Cardiac muscle cell (in vitro differentiated cells and primary cell): ENCODE results near the gene ZNF493. TPM values are rescaled to one million over a fixed set of nuclear protein-coding genes. Genes with fewer than 3 reads are reported as not detected.
A peak's percentile ranks its signal among the peaks of the same experiment; 100 is the strongest.

Source experiments
- DNase-seq, 2 donors: peaks; one replicate each; pipeline versions ENCODE4 v3.0.0 to v3.0.0-alpha.2; 2010 to 2017; ENCODE audit warnings: low read depth in 1 of 2, low spot score in 1 of 2
- H3K27ac ChIP-seq: fragments of 200-600 bp; sonication (generic); 2 replicates; pipeline ENCODE4 v1.5.1; 2016
- H3K27me3 ChIP-seq: fragments of 200-600 bp; sonication (generic); 2 replicates; pipeline ENCODE4 v1.6.0; 2016; ENCODE audit warnings: control low read depth
- H3K36me3 ChIP-seq: fragments of 200-600 bp; sonication (generic); 2 replicates; pipeline ENCODE4 v1.5.1; 2016; ENCODE audit warnings: control low read depth
- H3K4me1 ChIP-seq: fragments of 200-600 bp; sonication (generic); 2 replicates; pipeline ENCODE4 v1.8.1; 2017; ENCODE audit warnings: low read depth, mild to moderate bottlenecking, mixed run types
- H3K4me3 ChIP-seq: fragments of 200-600 bp; sonication (generic); 2 replicates; pipeline ENCODE4 v1.5.1; 2016; ENCODE audit warnings: mild to moderate bottlenecking
- H3K9me3 ChIP-seq: fragments of 200-600 bp; sonication (generic); 2 replicates; pipeline ENCODE4 v1.5.1; 2017; ENCODE audit warnings: low read depth, mild to moderate bottlenecking, control low read depth
- CTCF ChIP-seq: IDR thresholded peaks from 2 replicates; pipeline ENCODE4 v1.5.1; 2012; ENCODE audit warnings: low read depth, mild to moderate bottlenecking, low read length
- polyA plus RNA-seq: library from polyadenylated mRNA; unstranded; fragments of >200 nt; fragmentation: Nextera tagmentation; extraction: Ambion mirVana; gene quantifications from 2 replicates; pipeline ENCODE4 v1.2.1, GENCODE V29; 2016
- total RNA-seq: library from RNA; depleted of rRNA; stranded (reverse); fragments of >200 nt; gene quantifications from 2 replicates; pipeline ENCODE4 v1.2.3, GENCODE V29; 2016

ZNF493 gene
- 32.1 and 42.5 TPM in 2 replicates for total RNA-seq
- 25.2 and 27.8 TPM in 2 replicates for polyA plus RNA-seq

- H3K36me3 ChIP-seq = peaks cover 9% of the 10 kb centered on the region
- H3K4me3 ChIP-seq = peak within 1 kb of the TSS; percentile 68
- H3K27ac ChIP-seq = peak within 1 kb of the TSS; percentile 90
- peaks cover 10% of the 10 kb centered on the region for H3K4me1 ChIP-seq
- no peak for TF ChIP-seq CTCF
- H3K9me3 ChIP-seq = no peaks in the 10 kb centered on the region
- H3K27me3 ChIP-seq = no peaks in the 10 kb centered on the region
- DNase-seq = peak; percentile 96 to 97
Observed at GRCh38 chr19:21396893-21397572, at the start of gene ZNF493. ZNF493 (plus strand) TSS chr19:21397133; CDS start chr19:21397238, 105 bp downstream.

- DNase-seq = no peak
- Histone ChIP-seq H3K27me3 (no peaks in the 10 kb centered on the region), H3K36me3 (no peaks in the 10 kb centered on the region), H3K4me1 (no peaks in the 10 kb centered on the region), H3K4me3 (no peak overlapping the region), H3K9me3 (no peaks in the 10 kb centered on the region), H3K27ac (no peak overlapping the region)
- no peak for TF ChIP-seq CTCF
Observed at GRCh38 chr19:21352830-21353229, 44.1 kb upstream of the ZNF493 start.

- H3K9me3 ChIP-seq = no peaks in the 10 kb centered on the region
- DNase-seq = peak; percentile 96 to 97
- peak within 1 kb of the TSS; percentile 97 for H3K27ac ChIP-seq
- peak within 1 kb of the TSS; percentile 95 for H3K4me3 ChIP-seq
- peaks cover 13% of the 10 kb centered on the region for H3K36me3 ChIP-seq
- H3K27me3 ChIP-seq = no peaks in the 10 kb centered on the region
- no peaks in the 10 kb centered on the region for H3K4me1 ChIP-seq
- TF ChIP-seq CTCF = no peak
Observed at GRCh38 chr19:21358768-21359451, 38.0 kb upstream of the ZNF493 start, which contains the start of gene ZNF738. ZNF738 (plus strand) TSS chr19:21359000; CDS start chr19:21359141, 141 bp downstream.

GRCh38 chr19:21362291-21362690, 34.6 kb upstream of the ZNF493 start:
- peaks cover 13% of the 10 kb centered on the region for H3K36me3 ChIP-seq
- H3K4me1 ChIP-seq = no peaks in the 10 kb centered on the region
- no peak overlapping the region for H3K4me3 ChIP-seq
- H3K9me3 ChIP-seq = no peaks in the 10 kb centered on the region
- no peaks in the 10 kb centered on the region for H3K27me3 ChIP-seq
- DNase-seq = no peak
- no peak overlapping the region for H3K27ac ChIP-seq
- no peak for TF ChIP-seq CTCF

GRCh38 chr19:21383980-21384582, 12.9 kb upstream of the ZNF493 start:
- Histone ChIP-seq H3K9me3 (peaks cover 5% of the 10 kb centered on the region), H3K36me3 (peaks cover 7% of the 10 kb centered on the region), H3K4me1 (no peaks in the 10 kb centered on the region), H3K27ac (no peak overlapping the region), H3K27me3 (no peaks in the 10 kb centered on the region), H3K4me3 (no peak overlapping the region)
- DNase-seq = no peak
- no peak for TF ChIP-seq CTCF
